CD14-positive monocyte (primary cell): ENCODE results near the gene CHRNA1. TPM values are rescaled to one million over a fixed set of nuclear protein-coding genes. Genes with fewer than 3 reads are reported as not detected.

Experiments used
- DNase-seq, 3 donors: peaks; one replicate each; pipeline ENCODE4 v3.0.0-alpha.2; 2011 to 2022
- H2AFZ ChIP-seq: 2 replicates; pipeline ENCODE4 v1.6.0; 2012; ENCODE audit warnings: mild to moderate bottlenecking, low read depth, low read length, inconsistent platforms; ENCODE audit not compliant: insufficient read depth, poor library complexity, severe bottlenecking
- H3K27ac ChIP-seq, 2 donors: 1 replicate in 1 of 2; 2 replicates in 1 of 2; pipeline ENCODE4 v1.5.1; 2012 to 2013; ENCODE audit warnings: low read length in 2 of 2, control low read depth in 1 of 2, inconsistent platforms in 1 of 2, low read depth in 1 of 2, mild to moderate bottlenecking in 1 of 2
- H3K27me3 ChIP-seq, 2 donors: one replicate each; pipeline versions ENCODE4 v1.6.0 to v1.6.1; 2011 to 2013; ENCODE audit warnings: low read length in 2 of 2; ENCODE audit not compliant: control insufficient read depth in 2 of 2, insufficient read depth in 2 of 2
- H3K36me3 ChIP-seq, 2 donors: replicated peaks in 1 of 2; 1 replicate in 1 of 2; 2 replicates in 1 of 2; pipeline versions ENCODE4 v1.5.1 to v1.6.1; 2012 to 2013; ENCODE audit warnings: low read length in 2 of 2, control low read depth in 1 of 2, inconsistent platforms in 1 of 2, mild to moderate bottlenecking in 1 of 2; ENCODE audit not compliant: insufficient read depth in 2 of 2, control insufficient read depth in 1 of 2
- H3K4me1 ChIP-seq, 2 donors: 1 replicate in 1 of 2; 2 replicates in 1 of 2; pipeline versions ENCODE4 v1.5.1 to v1.6.1; 2012 to 2013; ENCODE audit warnings: low read length in 2 of 2, control low read depth in 1 of 2, inconsistent platforms in 1 of 2, mild to moderate bottlenecking in 1 of 2, moderate library complexity in 1 of 2; ENCODE audit not compliant: insufficient read depth in 2 of 2, control insufficient read depth in 1 of 2
- H3K4me2 ChIP-seq: replicated peaks from 2 replicates; pipeline ENCODE3; 2012; ENCODE audit warnings: low read length, moderate library complexity, mild to moderate bottlenecking; ENCODE audit not compliant: poor library complexity, severe bottlenecking; ENCODE audit errors: extremely low read depth
- H3K4me3 ChIP-seq, 3 experiments: fragments of 200-600 bp in 1 of 3; sonication (generic) in 1 of 3; replicated peaks in 1 of 3; 1 replicate in 2 of 3; 2 replicates in 1 of 3; pipeline ENCODE4 v1.5.1; 2011 to 2013; ENCODE audit warnings: low read length in 3 of 3, mild to moderate bottlenecking in 3 of 3, control low read depth in 2 of 3, low read depth in 2 of 3, inconsistent platforms in 1 of 3, moderate library complexity in 1 of 3
- H3K79me2 ChIP-seq: 2 replicates; pipeline ENCODE4 v1.6.0; 2012; ENCODE audit warnings: mild to moderate bottlenecking, control low read depth, inconsistent platforms, low read length, moderate library complexity; ENCODE audit not compliant: insufficient read depth
- H3K9ac ChIP-seq: 2 replicates; pipeline ENCODE4 v1.6.0; 2017; ENCODE audit warnings: low read length, mild to moderate bottlenecking; ENCODE audit not compliant: insufficient read depth, poor library complexity, severe bottlenecking
- H3K9me3 ChIP-seq, 2 donors: replicated peaks in 1 of 2; 1 replicate in 1 of 2; 2 replicates in 1 of 2; pipeline versions ENCODE4 v1.5.1 to v1.6.1; 2012 to 2013; ENCODE audit warnings: low read length in 2 of 2, control low read depth in 1 of 2; ENCODE audit not compliant: control insufficient read depth in 1 of 2, insufficient read depth in 1 of 2
- H4K20me1 ChIP-seq: 2 replicates; pipeline ENCODE4 v1.6.0; 2012; ENCODE audit warnings: mild to moderate bottlenecking, low read length, control low read depth, moderate library complexity; ENCODE audit not compliant: insufficient read depth
- H3K27ac Mint-ChIP-seq, 7 donors: one replicate each; pipeline ENCODE4 v1.8.0; 2020; ENCODE audit warnings: mild to moderate bottlenecking in 7 of 7, mixed read lengths in 7 of 7, moderate library complexity in 6 of 7, inconsistent platforms in 2 of 7
- H3K27me3 Mint-ChIP-seq, 3 donors: one replicate each; pipeline ENCODE4 v1.8.0; 2021 to 2022; ENCODE audit warnings: low read depth in 3 of 3, mild to moderate bottlenecking in 3 of 3, mixed read lengths in 3 of 3, moderate library complexity in 3 of 3, inconsistent platforms in 1 of 3
- H3K36me3 Mint-ChIP-seq, 2 donors: one replicate each; pipeline ENCODE4 v1.8.0; 2020; ENCODE audit warnings: mixed read lengths in 2 of 2, inconsistent platforms in 1 of 2, mild to moderate bottlenecking in 1 of 2
- H3K4me1 Mint-ChIP-seq: one replicate; pipeline ENCODE4 v1.8.0; 2020; ENCODE audit warnings: mild to moderate bottlenecking, mixed read lengths
- H3K4me3 Mint-ChIP-seq, 2 donors: one replicate each; pipeline ENCODE4 v1.8.0; 2020; ENCODE audit warnings: mild to moderate bottlenecking in 2 of 2, mixed read lengths in 2 of 2, moderate library complexity in 1 of 2
- H3K9me3 Mint-ChIP-seq, 7 donors: one replicate each; pipeline ENCODE4 v1.8.0; 2020 to 2022; ENCODE audit warnings: mixed read lengths in 7 of 7, mild to moderate bottlenecking in 6 of 7, moderate library complexity in 6 of 7, inconsistent platforms in 2 of 7
- CTCF ChIP-seq: fragments of 200-600 bp; IDR thresholded peaks from one replicate; pipeline ENCODE4 v1.8.0; 2022; ENCODE audit warnings: antibody characterized with exemption, mild to moderate bottlenecking
- WGBS: methylation state at CpG from one replicate; pipeline ENCODE4 v1.1.5; 2013; ENCODE audit warnings: missing lambda C conversion rate; ENCODE audit not compliant: insufficient coverage; 5-methylcytosine and 5-hydroxymethylcytosine counted together
- intact Hi-C, 2 donors: fragments of 100-400 bp; cut with micrococcal nuclease; formaldehyde crosslinking; loops; one replicate each; pipeline versions ENCODE4 v1.15.0 to v1.15.1; 2023
- polyA plus RNA-seq, 3 donors: library from polyadenylated mRNA; depleted of rRNA in 1 of 3; unstranded in 2 of 3; stranded (reverse) in 1 of 3; fragments of 300-500 nt in 2 of 3; fragments of >200 nt in 1 of 3; fragmentation: Illumina TruSeq in 2 of 3; gene quantifications; 1 replicate in 2 of 3; 2 replicates in 1 of 3; pipeline ENCODE4 v1.2.3, GENCODE V29; 2012 to 2021

CHRNA1 gene
- polyA plus RNA-seq, 3 donors = not detected

GRCh38 chr2:174792309-174793025 lies 28.2 kb upstream of the CHRNA1 start:
- Mint-ChIP-seq H3K27ac (no peak overlapping the region), H3K36me3 (no peaks in the 10 kb centered on the region), H3K27me3 (peaks cover 1 to 13% (median 12%) of the 10 kb centered on the region in 3 donors), H3K9me3 (peaks cover 0 to 3% (median 0%) of the 10 kb centered on the region in 7 donors), H3K4me1 (peaks cover 8% of the 10 kb centered on the region), H3K4me3 (no peak overlapping the region)
- no peaks in the 10 kb centered on the region for H3K36me3 ChIP-seq
- no peak for DNase-seq
- no peaks in the 10 kb centered on the region for H3K9me3 ChIP-seq
- H3K4me1 ChIP-seq = peaks cover 0 to 4% of the 10 kb centered on the region in 2 donors
- no peak overlapping the region for H3K9ac ChIP-seq
- H3K27ac ChIP-seq = no peak overlapping the region
- TF ChIP-seq CTCF = no peak
- intact Hi-C loops = no loop called here
- H4K20me1 ChIP-seq = no peaks in the 10 kb centered on the region
- H2AFZ ChIP-seq = no peak overlapping the region
- H3K27me3 ChIP-seq = peaks cover 0 to 2% of the 10 kb centered on the region in 2 donors
- H3K4me3 ChIP-seq = no peak overlapping the region
- 41% methylated on average over 4 of the region's 7 CpGs for WGBS
- no peaks in the 10 kb centered on the region for H3K79me2 ChIP-seq
- no peak overlapping the region for H3K4me2 ChIP-seq

- H3K36me3 ChIP-seq = no peaks in the 10 kb centered on the region
- no peak overlapping the region for H2AFZ ChIP-seq
- H3K36me3 Mint-ChIP-seq = no peaks in the 10 kb centered on the region
- H3K4me3 Mint-ChIP-seq = no peak overlapping the region
- H3K9me3 ChIP-seq = no peaks in the 10 kb centered on the region
- peaks cover 0 to 2% of the 10 kb centered on the region in 2 donors for H3K27me3 ChIP-seq
- no peak overlapping the region for H3K4me2 ChIP-seq
- peaks cover 7% of the 10 kb centered on the region for H3K4me1 Mint-ChIP-seq
- no peak overlapping the region for H3K27ac ChIP-seq
- no peak overlapping the region for H3K9ac ChIP-seq
- DNase-seq = no peak
- TF ChIP-seq CTCF = no peak
- WGBS = 97% methylated on average over 5 of the region's 7 CpGs
- peaks cover 0 to 4% of the 10 kb centered on the region in 2 donors for H3K4me1 ChIP-seq
- H3K79me2 ChIP-seq = no peaks in the 10 kb centered on the region
- H4K20me1 ChIP-seq = no peaks in the 10 kb centered on the region
- H3K9me3 Mint-ChIP-seq = peaks cover 0 to 3% (median 0%) of the 10 kb centered on the region in 7 donors
- no peak overlapping the region for H3K4me3 ChIP-seq
- H3K27ac Mint-ChIP-seq = no peak overlapping the region
- H3K27me3 Mint-ChIP-seq = peaks cover 1 to 13% (median 12%) of the 10 kb centered on the region in 3 donors
- intact Hi-C loops = no loop called here
These were observed 27.5 kb upstream of the CHRNA1 start for GRCh38 chr2:174791746-174792280.
